ENCODE results near the gene DAB2IP. TPM values are rescaled to one million over a fixed set of nuclear protein-coding genes. Genes with fewer than 3 reads are reported as not detected.

DAB2IP gene
- total RNA-seq, 2 donors from 2014 or later: 38.0 to 47.0 TPM

GRCh38 chr9:121714873-121715272, 63.4 kb downstream of the DAB2IP start:
- no peak for DNase-seq (ENCODE audit: low spot score)
- Histone ChIP-seq H3K27ac (no peak overlapping the region), H3K27me3 (no peaks in the 10 kb centered on the region), H3K4me1 (peaks cover 0 to 85% of the 10 kb centered on the region in 2 donors), H3K36me3 (no peaks in the 10 kb centered on the region), H3K9me3 (no peaks in the 10 kb centered on the region), H3K4me3 (no peak overlapping the region)
- TF ChIP-seq, protein P1, sequence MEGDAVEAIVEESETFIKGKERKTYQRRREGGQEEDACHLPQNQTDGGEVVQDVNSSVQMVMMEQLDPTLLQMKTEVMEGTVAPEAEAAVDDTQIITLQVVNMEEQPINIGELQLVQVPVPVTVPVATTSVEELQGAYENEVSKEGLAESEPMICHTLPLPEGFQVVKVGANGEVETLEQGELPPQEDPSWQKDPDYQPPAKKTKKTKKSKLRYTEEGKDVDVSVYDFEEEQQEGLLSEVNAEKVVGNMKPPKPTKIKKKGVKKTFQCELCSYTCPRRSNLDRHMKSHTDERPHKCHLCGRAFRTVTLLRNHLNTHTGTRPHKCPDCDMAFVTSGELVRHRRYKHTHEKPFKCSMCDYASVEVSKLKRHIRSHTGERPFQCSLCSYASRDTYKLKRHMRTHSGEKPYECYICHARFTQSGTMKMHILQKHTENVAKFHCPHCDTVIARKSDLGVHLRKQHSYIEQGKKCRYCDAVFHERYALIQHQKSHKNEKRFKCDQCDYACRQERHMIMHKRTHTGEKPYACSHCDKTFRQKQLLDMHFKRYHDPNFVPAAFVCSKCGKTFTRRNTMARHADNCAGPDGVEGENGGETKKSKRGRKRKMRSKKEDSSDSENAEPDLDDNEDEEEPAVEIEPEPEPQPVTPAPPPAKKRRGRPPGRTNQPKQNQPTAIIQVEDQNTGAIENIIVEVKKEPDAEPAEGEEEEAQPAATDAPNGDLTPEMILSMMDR (IDR thresholded peaks at IDR 0.05): no peak

DNA sequence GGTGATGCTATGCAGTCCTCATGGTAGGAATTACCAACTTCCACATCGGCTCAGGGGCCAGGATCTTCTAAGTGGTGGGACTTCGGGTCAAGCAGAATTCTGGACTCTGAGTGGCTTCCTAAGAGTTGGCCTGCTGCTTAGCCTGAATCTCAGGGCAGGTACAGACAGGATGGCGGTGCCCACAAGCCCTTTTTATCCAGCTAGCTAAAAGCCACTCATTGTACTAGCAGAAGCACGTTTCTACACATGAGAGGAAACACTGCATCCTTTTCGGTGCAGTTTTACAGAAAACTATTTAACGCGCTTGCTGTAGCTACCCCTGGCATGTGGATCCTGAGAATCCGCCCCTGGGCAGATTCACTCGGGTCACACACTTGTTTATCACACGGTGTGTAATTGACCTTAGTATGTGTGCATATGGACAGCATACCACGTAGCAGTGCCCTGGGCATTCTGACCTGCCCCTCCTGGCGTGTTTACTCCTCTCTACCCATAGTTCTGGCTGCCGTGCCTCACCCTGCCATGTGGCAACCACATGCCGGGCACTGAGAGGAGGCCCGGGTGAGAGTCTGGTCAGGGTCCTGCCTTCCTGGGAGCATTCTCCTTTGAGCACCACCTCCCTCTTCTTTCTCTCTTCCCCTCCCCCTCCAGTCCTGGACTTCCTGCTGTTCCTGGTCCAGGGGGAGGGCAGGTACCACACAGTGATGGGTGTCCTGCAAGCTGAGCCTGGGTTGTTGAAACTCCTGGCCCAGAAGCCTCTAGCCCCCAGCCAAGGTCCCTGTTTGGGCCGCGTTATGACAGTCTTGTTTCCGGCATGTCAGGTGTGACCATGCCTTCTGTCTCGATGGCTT, 65.9 kb downstream of the DAB2IP start:
- H3K9me3 ChIP-seq: no peaks in the 10 kb centered on the region
- TF ChIP-seq, protein P1 (IDR thresholded peaks at IDR 0.05): no peak
- no peak overlapping the region for H3K4me3 ChIP-seq
- no peaks in the 10 kb centered on the region for H3K36me3 ChIP-seq
- peak overlapping the region in 1 of 2 donors; percentile 25 for H3K27ac ChIP-seq
- H3K4me1 ChIP-seq: peaks cover 0 to 94% of the 10 kb centered on the region in 2 donors
- no peak for DNase-seq (ENCODE audit: low spot score)
- H3K27me3 ChIP-seq: no peaks in the 10 kb centered on the region

GRCh38 chr9:121718084-121718483, 66.7 kb downstream of the DAB2IP start:
- H3K9me3 ChIP-seq: no peaks in the 10 kb centered on the region
- no peaks in the 10 kb centered on the region for H3K36me3 ChIP-seq
- TF ChIP-seq, protein P1 (IDR thresholded peaks at IDR 0.05): no peak
- no peak overlapping the region for H3K4me3 ChIP-seq
- H3K27ac ChIP-seq: peak overlapping the region in 1 of 2 donors; percentile 25
- H3K4me1 ChIP-seq: peaks cover 0 to 94% of the 10 kb centered on the region in 2 donors
- no peaks in the 10 kb centered on the region for H3K27me3 ChIP-seq
- DNase-seq (ENCODE audit: low spot score): no peak

DNA sequence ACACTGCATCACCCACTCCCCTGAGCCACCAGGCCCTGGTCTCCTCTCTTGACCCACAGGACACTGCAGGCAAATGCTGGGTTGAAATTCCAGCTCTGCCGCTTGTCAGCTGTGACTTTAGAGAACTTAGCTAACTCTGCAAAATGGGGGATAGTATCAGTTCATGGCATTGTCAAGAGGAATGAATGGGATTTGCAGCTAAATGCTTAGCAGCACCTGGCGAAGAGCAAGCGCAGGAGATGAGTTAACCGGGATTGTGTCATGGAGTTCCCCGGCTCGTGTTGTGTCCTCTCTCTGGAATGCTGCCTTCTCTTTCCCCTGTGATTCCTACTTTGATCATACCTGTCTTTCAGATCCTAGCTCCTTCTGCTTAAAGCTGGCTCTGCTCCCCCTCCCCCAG, 67.1 kb downstream of the DAB2IP start:
- TF ChIP-seq, protein P1 (IDR thresholded peaks at IDR 0.05): no peak
- peaks cover 0 to 94% of the 10 kb centered on the region in 2 donors for H3K4me1 ChIP-seq
- DNase-seq (ENCODE audit: low spot score): no peak

DNA sequence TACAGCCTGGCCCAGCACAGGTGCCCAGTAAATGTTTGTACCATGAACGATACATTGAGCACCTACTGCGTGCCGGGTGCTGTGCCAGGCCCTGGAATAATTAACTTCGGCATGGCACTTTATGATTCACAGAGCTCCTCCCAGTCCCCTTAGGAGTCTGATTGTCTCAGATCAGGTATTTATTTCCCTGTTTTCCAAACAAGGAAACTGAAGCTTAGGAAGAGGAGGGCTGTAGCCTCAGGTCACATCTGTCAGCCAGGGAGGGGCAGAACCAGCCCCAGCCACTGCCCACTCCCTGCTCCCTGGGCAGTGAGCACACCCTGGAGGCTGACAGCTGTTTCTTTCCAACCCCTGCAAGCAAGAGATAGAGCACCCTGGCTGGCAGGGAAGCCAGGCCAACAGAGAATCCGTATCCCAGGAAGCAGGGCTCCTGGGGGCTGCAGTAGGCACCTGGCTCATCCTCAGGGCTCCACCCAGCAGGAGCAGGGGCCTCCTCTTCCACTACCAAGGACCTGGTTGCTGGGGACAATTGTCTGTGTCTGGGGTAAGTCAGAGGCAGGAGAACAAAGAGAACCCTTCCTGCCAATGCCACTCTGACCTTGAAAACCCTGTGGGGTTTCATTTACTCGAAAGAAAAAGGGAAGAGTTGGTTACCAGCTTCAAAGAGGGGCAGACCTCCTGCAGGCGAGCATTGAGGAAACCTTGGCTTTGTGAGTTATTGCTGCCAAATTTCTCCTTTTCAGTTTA, 69.0 kb downstream of the DAB2IP start:
- no peak for DNase-seq (ENCODE audit: low spot score)
- Histone ChIP-seq H3K9me3 (no peaks in the 10 kb centered on the region), H3K4me3 (no peak overlapping the region), H3K27ac (peak overlapping the region; percentile 64 to 94), H3K36me3 (no peaks in the 10 kb centered on the region), H3K4me1 (peaks cover 0 to 97% of the 10 kb centered on the region in 2 donors), H3K27me3 (no peaks in the 10 kb centered on the region)
- TF ChIP-seq, protein P1 (IDR thresholded peaks at IDR 0.05): peak in 1 of 2 donors; percentile 24

More for the DNA sequence above, 67.1 kb downstream of the DAB2IP start:
- H3K9me3 ChIP-seq: no peaks in the 10 kb centered on the region
- no peaks in the 10 kb centered on the region for H3K27me3 ChIP-seq
- H3K36me3 ChIP-seq: no peaks in the 10 kb centered on the region
- H3K27ac ChIP-seq: no peak overlapping the region
- no peak overlapping the region for H3K4me3 ChIP-seq

All from right atrium auricular region (tissue), 2 donors.